WTC11 (cell line): ENCODE measurements around the gene MTHFS. TPM values are rescaled to one million over a fixed set of nuclear protein-coding genes. Genes with fewer than 3 reads are reported as not detected.

Experiments
- ATAC-seq: fragments of 200-7000 bp; cut with Tn5 transposase; 2 replicates; pipeline ENCODE4 v1.10.0; 2021; ENCODE audit warnings: mild to moderate bottlenecking, moderate library complexity
- CTCF ChIA-PET: fragments of 300-600 bp; sonication (Branson Sonifier 250); formaldehyde crosslinking; loops from one replicate; lab custom pipeline; 2021; ENCODE audit warnings: antibody characterized with exemption; lab: Charles Lee
- POLR2A ChIA-PET: fragments of 350-600 bp; sonication (Branson Sonifier 250); formaldehyde crosslinking; loops from one replicate; lab custom pipeline; 2021; ENCODE audit warnings: antibody characterized with exemption; lab: Charles Lee
- DNase-seq: peaks from one replicate; pipeline ENCODE4 v3.0.0; 2021; ENCODE audit warnings: low spot score
- H3K27ac Mint-ChIP-seq: 2 replicates; pipeline ENCODE4 v1.8.0; 2021; ENCODE audit warnings: mixed read lengths
- H3K27me3 Mint-ChIP-seq: 2 replicates; pipeline ENCODE4 v1.8.0; 2021; ENCODE audit warnings: low read depth, mild to moderate bottlenecking, moderate library complexity, mixed read lengths
- H3K36me3 Mint-ChIP-seq: 2 replicates; pipeline ENCODE4 v1.8.0; 2021; ENCODE audit warnings: mixed read lengths
- H3K4me1 Mint-ChIP-seq: 2 replicates; pipeline ENCODE4 v1.8.0; 2022; ENCODE audit warnings: mixed read lengths
- H3K4me3 Mint-ChIP-seq: 2 replicates; pipeline ENCODE4 v1.8.0; 2021; ENCODE audit warnings: mild to moderate bottlenecking, moderate library complexity, mixed read lengths
- H3K9me3 Mint-ChIP-seq: 2 replicates; pipeline ENCODE4 v1.8.0; 2021; ENCODE audit warnings: mixed read lengths
- AFF4 ChIP-seq: sonication (generic); formaldehyde crosslinking; IDR thresholded peaks from 2 replicates; pipeline ENCODE4 v1.8.1; 2023; ENCODE audit warnings: mild to moderate bottlenecking, missing genetic modification reagents, borderline replicate concordance
- ATF1 ChIP-seq: sonication (generic); formaldehyde crosslinking; IDR thresholded peaks from 2 replicates; pipeline ENCODE4 v1.8.1; 2023; ENCODE audit warnings: mild to moderate bottlenecking, moderate library complexity, missing genetic modification reagents
- ATF2 ChIP-seq: sonication (generic); formaldehyde crosslinking; IDR thresholded peaks from 2 replicates; pipeline ENCODE4 v1.8.1; 2022; ENCODE audit warnings: low read depth, missing genetic modification reagents, borderline replicate concordance
- E2F5 ChIP-seq: sonication (generic); formaldehyde crosslinking; IDR thresholded peaks from 2 replicates; pipeline ENCODE4 v1.8.1; 2022; ENCODE audit warnings: mild to moderate bottlenecking, moderate library complexity, missing genetic modification reagents
- JUN ChIP-seq: sonication (generic); formaldehyde crosslinking; IDR thresholded peaks from 2 replicates; pipeline ENCODE4 v1.8.0; 2023; ENCODE audit warnings: mild to moderate bottlenecking, missing genetic modification reagents
- KAT7 ChIP-seq: sonication (generic); formaldehyde crosslinking; IDR thresholded peaks from 2 replicates; pipeline ENCODE4 v1.8.1; 2023; ENCODE audit warnings: missing genetic modification reagents, mild to moderate bottlenecking, borderline replicate concordance
- NR3C1 ChIP-seq: sonication (generic); formaldehyde crosslinking; conservative IDR thresholded peaks from 2 replicates; pipeline ENCODE4 v1.8.1; 2023; ENCODE audit warnings: low read depth, mild to moderate bottlenecking, missing genetic modification reagents
- RORB ChIP-seq: fragments of 250-450 bp; sonication (Bioruptor Pico); IDR thresholded peaks from 2 replicates; pipeline ENCODE4 v1.9.0; 2021; ENCODE audit warnings: mild to moderate bottlenecking
- SMAD3 ChIP-seq: sonication (generic); formaldehyde crosslinking; IDR thresholded peaks from 2 replicates; pipeline ENCODE4 v1.8.0; 2022; ENCODE audit warnings: missing genetic modification reagents, mild to moderate bottlenecking, borderline replicate concordance
- SMAD4 ChIP-seq: sonication (generic); formaldehyde crosslinking; IDR thresholded peaks from 2 replicates; pipeline ENCODE4 v1.8.0; 2022; ENCODE audit warnings: mild to moderate bottlenecking, missing genetic modification reagents
- SP1 ChIP-seq: sonication (generic); formaldehyde crosslinking; conservative IDR thresholded peaks from 2 replicates; pipeline ENCODE4 v1.8.1; 2022; ENCODE audit warnings: missing genetic modification reagents
- TEAD4 ChIP-seq: sonication (generic); formaldehyde crosslinking; IDR thresholded peaks from 2 replicates; pipeline ENCODE4 v1.8.0; 2022; ENCODE audit warnings: mild to moderate bottlenecking, missing genetic modification reagents
- ZNF121 ChIP-seq: sonication (generic); formaldehyde crosslinking; IDR thresholded peaks from 2 replicates; pipeline ENCODE4 v1.8.0; 2023; ENCODE audit warnings: missing genetic modification reagents
- ZNF263 ChIP-seq: sonication (generic); formaldehyde crosslinking; IDR thresholded peaks from 2 replicates; pipeline ENCODE4 v1.8.1; 2022; ENCODE audit warnings: low read depth, mild to moderate bottlenecking, moderate library complexity, missing genetic modification reagents
- ZNF423 ChIP-seq: fragments of 250-450 bp; sonication (Bioruptor Pico); IDR thresholded peaks from 2 replicates; pipeline ENCODE4 v2.1.2; 2022; ENCODE audit warnings: mild to moderate bottlenecking, moderate library complexity
- ZSCAN18 ChIP-seq: fragments of 250-450 bp; sonication (Bioruptor Pico); IDR thresholded peaks from 2 replicates; pipeline ENCODE4 v2.1.2; 2022; ENCODE audit warnings: mild to moderate bottlenecking, moderate library complexity
- total RNA-seq: library from RNA; stranded (reverse); gene quantifications from 3 replicates; pipeline ENCODE4 v1.2.3, GENCODE V29; 2021
- TF ChIP-seq, protein P1 (sequence below): fragments of 250-450 bp; sonication (Bioruptor Pico); IDR thresholded peaks from 2 replicates; pipeline ENCODE4 v1.9.0; 2021; ENCODE audit warnings: mild to moderate bottlenecking, borderline replicate concordance
- TF ChIP-seq, protein P2 (sequence below): sonication (generic); formaldehyde crosslinking; IDR thresholded peaks from 2 replicates; pipeline ENCODE4 v1.8.1; 2023; ENCODE audit warnings: mild to moderate bottlenecking, missing genetic modification reagents
- TF ChIP-seq, protein P3 (sequence below): sonication (generic); formaldehyde crosslinking; IDR thresholded peaks from 2 replicates; pipeline ENCODE4 v1.8.0; 2022; ENCODE audit warnings: mild to moderate bottlenecking, missing genetic modification reagents

The MTHFS gene
- total RNA-seq, 1 experiment from 2014 or later: 24.8 TPM

- Mint-ChIP-seq H3K4me3 (no peak overlapping the region), H3K27ac (no peak overlapping the region), H3K9me3 (peaks cover 9% of the 10 kb centered on the region; the same call in 1 of the 2 replicates), H3K4me1 (no peaks in the 10 kb centered on the region), H3K36me3 (no peaks in the 10 kb centered on the region), H3K27me3 (no peaks in the 10 kb centered on the region)
- no peak for DNase-seq
- CTCF ChIA-PET: no interaction called here
- no peak for ATAC-seq
- no peak for TF ChIP-seq ATF2
- TF ChIP-seq, protein P1, sequence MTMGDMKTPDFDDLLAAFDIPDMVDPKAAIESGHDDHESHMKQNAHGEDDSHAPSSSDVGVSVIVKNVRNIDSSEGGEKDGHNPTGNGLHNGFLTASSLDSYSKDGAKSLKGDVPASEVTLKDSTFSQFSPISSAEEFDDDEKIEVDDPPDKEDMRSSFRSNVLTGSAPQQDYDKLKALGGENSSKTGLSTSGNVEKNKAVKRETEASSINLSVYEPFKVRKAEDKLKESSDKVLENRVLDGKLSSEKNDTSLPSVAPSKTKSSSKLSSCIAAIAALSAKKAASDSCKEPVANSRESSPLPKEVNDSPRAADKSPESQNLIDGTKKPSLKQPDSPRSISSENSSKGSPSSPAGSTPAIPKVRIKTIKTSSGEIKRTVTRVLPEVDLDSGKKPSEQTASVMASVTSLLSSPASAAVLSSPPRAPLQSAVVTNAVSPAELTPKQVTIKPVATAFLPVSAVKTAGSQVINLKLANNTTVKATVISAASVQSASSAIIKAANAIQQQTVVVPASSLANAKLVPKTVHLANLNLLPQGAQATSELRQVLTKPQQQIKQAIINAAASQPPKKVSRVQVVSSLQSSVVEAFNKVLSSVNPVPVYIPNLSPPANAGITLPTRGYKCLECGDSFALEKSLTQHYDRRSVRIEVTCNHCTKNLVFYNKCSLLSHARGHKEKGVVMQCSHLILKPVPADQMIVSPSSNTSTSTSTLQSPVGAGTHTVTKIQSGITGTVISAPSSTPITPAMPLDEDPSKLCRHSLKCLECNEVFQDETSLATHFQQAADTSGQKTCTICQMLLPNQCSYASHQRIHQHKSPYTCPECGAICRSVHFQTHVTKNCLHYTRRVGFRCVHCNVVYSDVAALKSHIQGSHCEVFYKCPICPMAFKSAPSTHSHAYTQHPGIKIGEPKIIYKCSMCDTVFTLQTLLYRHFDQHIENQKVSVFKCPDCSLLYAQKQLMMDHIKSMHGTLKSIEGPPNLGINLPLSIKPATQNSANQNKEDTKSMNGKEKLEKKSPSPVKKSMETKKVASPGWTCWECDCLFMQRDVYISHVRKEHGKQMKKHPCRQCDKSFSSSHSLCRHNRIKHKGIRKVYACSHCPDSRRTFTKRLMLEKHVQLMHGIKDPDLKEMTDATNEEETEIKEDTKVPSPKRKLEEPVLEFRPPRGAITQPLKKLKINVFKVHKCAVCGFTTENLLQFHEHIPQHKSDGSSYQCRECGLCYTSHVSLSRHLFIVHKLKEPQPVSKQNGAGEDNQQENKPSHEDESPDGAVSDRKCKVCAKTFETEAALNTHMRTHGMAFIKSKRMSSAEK (CRISPR knock-in tag): no peak
- TF ChIP-seq SP1 (CRISPR knock-in tag): no peak
- no peak for TF ChIP-seq ZNF121 (CRISPR knock-in tag)
- no peak for TF ChIP-seq ZNF263 (CRISPR knock-in tag)
- no peak for TF ChIP-seq ZNF423 (CRISPR knock-in tag)
- no peak for TF ChIP-seq NR3C1 (CRISPR knock-in tag)
- TF ChIP-seq JUN (CRISPR knock-in tag): no peak
- POLR2A ChIA-PET: no interaction called here
Measured at GRCh38 chr15:79804838-79805237, 92.0 kb downstream of the MTHFS start.

DNA sequence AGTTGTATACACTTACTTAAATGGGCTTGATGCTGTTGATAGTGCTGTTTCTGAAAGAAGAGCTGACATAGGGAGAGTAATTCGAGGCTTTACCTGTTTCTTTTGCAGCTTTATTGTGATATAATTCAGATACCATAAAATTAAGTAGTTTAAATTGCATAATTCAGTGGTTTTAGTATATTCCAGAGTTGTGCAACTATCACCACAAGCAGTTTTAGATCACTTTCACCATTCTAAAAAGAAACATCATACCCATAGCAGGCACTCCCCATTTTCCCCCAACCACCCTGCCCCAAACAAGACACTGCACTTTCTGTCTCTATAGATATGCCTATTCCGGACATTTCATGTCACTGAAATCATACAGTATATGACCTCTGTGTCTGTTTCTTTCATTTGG lies 98.5 kb downstream of the MTHFS start:
- Mint-ChIP-seq H3K27me3 (no peaks in the 10 kb centered on the region), H3K9me3 (0 out of 2 replicates have a peak, but pooled peaks cover 4% of the 10 kb centered on the region), H3K27ac (no peak overlapping the region), H3K36me3 (no peaks in the 10 kb centered on the region), H3K4me1 (no peaks in the 10 kb centered on the region), H3K4me3 (no peak overlapping the region)
- POLR2A ChIA-PET: no interaction called here
- no peak for DNase-seq
- CTCF ChIA-PET: interaction anchor here (0.8 to 1.2 kb wide), 2 partner anchors 202 to 461 kb away, joined by 3 to 4 read pairs; no protein-coding TSS in a partner anchor
- ATAC-seq: no peak
- TF ChIP-seq ATF1 (CRISPR knock-in tag) (no peak), AFF4 (CRISPR knock-in tag) (no peak), JUN (CRISPR knock-in tag) (no peak), KAT7 (no peak), ZSCAN18 (CRISPR knock-in tag) (no peak), RORB (no peak), SMAD3 (CRISPR knock-in tag) (no peak), SMAD4 (no peak), TEAD4 (CRISPR knock-in tag) (no peak), ZNF263 (CRISPR knock-in tag) (no peak), E2F5 (CRISPR knock-in tag) (no peak)
- TF ChIP-seq, protein P2, sequence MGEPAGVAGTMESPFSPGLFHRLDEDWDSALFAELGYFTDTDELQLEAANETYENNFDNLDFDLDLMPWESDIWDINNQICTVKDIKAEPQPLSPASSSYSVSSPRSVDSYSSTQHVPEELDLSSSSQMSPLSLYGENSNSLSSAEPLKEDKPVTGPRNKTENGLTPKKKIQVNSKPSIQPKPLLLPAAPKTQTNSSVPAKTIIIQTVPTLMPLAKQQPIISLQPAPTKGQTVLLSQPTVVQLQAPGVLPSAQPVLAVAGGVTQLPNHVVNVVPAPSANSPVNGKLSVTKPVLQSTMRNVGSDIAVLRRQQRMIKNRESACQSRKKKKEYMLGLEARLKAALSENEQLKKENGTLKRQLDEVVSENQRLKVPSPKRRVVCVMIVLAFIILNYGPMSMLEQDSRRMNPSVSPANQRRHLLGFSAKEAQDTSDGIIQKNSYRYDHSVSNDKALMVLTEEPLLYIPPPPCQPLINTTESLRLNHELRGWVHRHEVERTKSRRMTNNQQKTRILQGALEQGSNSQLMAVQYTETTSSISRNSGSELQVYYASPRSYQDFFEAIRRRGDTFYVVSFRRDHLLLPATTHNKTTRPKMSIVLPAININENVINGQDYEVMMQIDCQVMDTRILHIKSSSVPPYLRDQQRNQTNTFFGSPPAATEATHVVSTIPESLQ (CRISPR knock-in tag): no peak
- TF ChIP-seq, protein P3, sequence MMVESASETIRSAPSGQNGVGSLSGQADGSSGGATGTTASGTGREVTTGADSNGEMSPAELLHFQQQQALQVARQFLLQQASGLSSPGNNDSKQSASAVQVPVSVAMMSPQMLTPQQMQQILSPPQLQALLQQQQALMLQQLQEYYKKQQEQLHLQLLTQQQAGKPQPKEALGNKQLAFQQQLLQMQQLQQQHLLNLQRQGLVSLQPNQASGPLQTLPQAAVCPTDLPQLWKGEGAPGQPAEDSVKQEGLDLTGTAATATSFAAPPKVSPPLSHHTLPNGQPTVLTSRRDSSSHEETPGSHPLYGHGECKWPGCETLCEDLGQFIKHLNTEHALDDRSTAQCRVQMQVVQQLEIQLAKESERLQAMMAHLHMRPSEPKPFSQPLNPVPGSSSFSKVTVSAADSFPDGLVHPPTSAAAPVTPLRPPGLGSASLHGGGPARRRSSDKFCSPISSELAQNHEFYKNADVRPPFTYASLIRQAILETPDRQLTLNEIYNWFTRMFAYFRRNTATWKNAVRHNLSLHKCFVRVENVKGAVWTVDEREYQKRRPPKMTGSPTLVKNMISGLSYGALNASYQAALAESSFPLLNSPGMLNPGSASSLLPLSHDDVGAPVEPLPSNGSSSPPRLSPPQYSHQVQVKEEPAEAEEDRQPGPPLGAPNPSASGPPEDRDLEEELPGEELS (CRISPR knock-in tag): no peak
